IPS DF 6.9 (cell line): Measurements from ENCODE around the gene ZNF665.
"Not testable (repeated sequence)": the region's sequence is repeated elsewhere in the genome, so short reads cannot be mapped to it uniquely, and the experiment has no call there.

Source experiments
- DNase-seq: peaks from one replicate; pipeline ENCODE4 v3.0.0-alpha.2; 2013; ENCODE audit warnings: low read depth, low spot score
- H3K27ac ChIP-seq: one replicate; pipeline ENCODE4 v1.5.1; 2013; ENCODE audit warnings: low read length, control low read depth
- H3K27me3 ChIP-seq: 2 replicates; pipeline ENCODE4 v1.6.1; 2013; ENCODE audit warnings: mild to moderate bottlenecking, low read length; ENCODE audit not compliant: control insufficient read depth, insufficient read depth
- H3K36me3 ChIP-seq: 2 replicates; pipeline ENCODE4 v1.6.1; 2013; ENCODE audit warnings: low read length; ENCODE audit not compliant: control insufficient read depth, insufficient read depth
- H3K4me1 ChIP-seq: 2 replicates; pipeline ENCODE4 v1.6.1; 2013; ENCODE audit warnings: low read length; ENCODE audit not compliant: control insufficient read depth, insufficient read depth
- H3K4me3 ChIP-seq: 2 replicates; pipeline ENCODE4 v1.5.1; 2013; ENCODE audit warnings: mild to moderate bottlenecking, low read length
- H3K9me3 ChIP-seq: 2 replicates; pipeline ENCODE4 v1.6.1; 2013; ENCODE audit warnings: low read length, inconsistent platforms; ENCODE audit not compliant: control insufficient read depth, insufficient read depth
- WGBS: extraction: QIAGEN DNeasy Blood & Tissue Kit; methylation state at CpG from one replicate; pipeline ENCODE4 v1.1.7; 2013; ENCODE audit warnings: mixed read lengths, missing lambda C conversion rate; ENCODE audit not compliant: insufficient read length, insufficient coverage; 5-methylcytosine and 5-hydroxymethylcytosine counted together

The ZNF665 gene

GRCh38 chr19:53192771-53193534, at the start of gene ZNF665:
Gene ZNF665 (minus strand): TSS chr19:53193358. CDS start chr19:53182898, 10,460 bp downstream.
- Histone ChIP-seq H3K27me3 (no peaks in the 10 kb centered on the region), H3K4me1 (no peaks in the 10 kb centered on the region; the same call in 1 of the 2 replicates), H3K36me3 (no peaks in the 10 kb centered on the region), H3K9me3 (no peaks in the 10 kb centered on the region), H3K4me3 (peak within 1 kb of the TSS; percentile 88), H3K27ac (no peak within 1 kb of the TSS)
- no CpG with 5 or more reads among the region's 53 CpGs for WGBS
- peak; percentile 50 for DNase-seq

DNA sequence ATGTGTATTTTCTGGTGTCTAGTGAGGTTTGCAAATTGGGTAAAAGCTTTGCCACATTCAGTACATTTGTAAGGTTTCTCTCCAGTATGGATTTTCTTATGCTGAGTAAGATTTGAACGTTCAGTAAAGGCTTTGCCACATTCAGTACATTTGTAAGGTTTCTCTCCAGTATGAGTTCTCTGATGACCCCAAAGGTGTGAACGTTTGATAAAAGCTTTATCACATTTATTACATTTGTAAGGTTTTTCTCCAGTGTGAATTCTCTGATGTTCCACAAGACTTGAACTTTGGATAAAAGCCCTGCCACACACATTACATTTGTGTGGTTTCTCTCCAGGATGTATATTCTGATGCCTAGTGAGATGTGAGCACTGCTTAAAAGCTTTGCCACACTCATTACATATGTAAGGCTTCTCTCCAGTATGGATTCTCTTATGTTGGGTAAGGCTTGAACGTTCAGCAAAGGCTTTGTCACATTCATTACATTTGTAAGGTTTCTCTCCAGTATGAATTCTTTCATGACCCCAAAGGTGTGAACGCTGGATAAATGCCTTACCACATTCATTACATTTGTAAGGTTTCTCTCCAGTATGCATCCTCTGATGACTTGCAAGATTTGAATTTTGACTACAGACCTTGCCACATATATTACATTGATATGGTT, 44.1 kb upstream of the ZNF665 start:
- H3K36me3 ChIP-seq: peaks cover 13% of the 10 kb centered on the region; the same call in 1 of the 2 replicates
- peaks cover 7% of the 10 kb centered on the region for H3K9me3 ChIP-seq

DNA sequence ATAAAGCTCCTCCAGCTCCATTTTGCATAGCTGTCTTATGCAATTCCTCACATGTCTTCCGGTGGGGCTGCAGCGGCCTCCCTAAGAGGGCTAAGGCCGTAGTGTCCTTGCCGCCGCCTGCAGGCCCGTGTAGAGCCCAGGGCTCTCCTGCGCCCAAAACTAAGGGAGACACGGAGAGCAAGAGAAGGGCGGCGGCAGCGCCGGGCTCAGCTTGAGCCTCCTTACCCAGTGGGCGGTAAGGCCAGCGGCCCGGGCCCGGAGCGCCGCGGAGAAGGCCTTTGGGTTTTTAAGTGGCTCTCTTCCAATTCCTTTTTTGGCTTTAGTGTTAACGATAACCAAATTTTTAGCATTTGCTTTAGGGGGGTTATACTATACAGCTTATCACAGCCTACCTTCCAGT, 31.4 kb upstream of the ZNF665 start:
- Histone ChIP-seq H3K27ac (no peak overlapping the region), H3K27me3 (no peaks in the 10 kb centered on the region), H3K4me1 (no peaks in the 10 kb centered on the region), H3K36me3 (no peaks in the 10 kb centered on the region), H3K9me3 (peaks cover 1% of the 10 kb centered on the region), H3K4me3 (no peak overlapping the region)
- no CpG with 5 or more reads among the region's 20 CpGs for WGBS
- DNase-seq: no peak

More for the DNA sequence above, 44.1 kb upstream of the ZNF665 start:
- H3K27me3 ChIP-seq: no peaks in the 10 kb centered on the region
- no peak for DNase-seq
- no CpG with 5 or more reads among the region's 4 CpGs for WGBS
- no peak overlapping the region for H3K27ac ChIP-seq
- no peaks in the 10 kb centered on the region for H3K4me1 ChIP-seq
- no peak overlapping the region for H3K4me3 ChIP-seq

- not testable (repeated sequence) for H3K27me3 ChIP-seq, DNase-seq, H3K9me3 ChIP-seq, H3K27ac ChIP-seq, H3K4me1 ChIP-seq, H3K36me3 ChIP-seq, H3K4me3 ChIP-seq
- no CpG with 5 or more reads among the region's 28 CpGs for WGBS
Measured at GRCh38 chr19:53222716-53223115, 29.6 kb upstream of the ZNF665 start.

GRCh38 chr19:53212703-53213320, 19.7 kb upstream of the ZNF665 start:
- Histone ChIP-seq H3K27ac (no peak overlapping the region), H3K9me3 (peaks cover 1% of the 10 kb centered on the region; the same call in 1 of the 2 replicates), H3K4me3 (no peak overlapping the region), H3K27me3 (no peaks in the 10 kb centered on the region), H3K36me3 (no peaks in the 10 kb centered on the region), H3K4me1 (no peaks in the 10 kb centered on the region)
- no peak for DNase-seq
- WGBS: no CpG with 5 or more reads among the region's 2 CpGs

DNA sequence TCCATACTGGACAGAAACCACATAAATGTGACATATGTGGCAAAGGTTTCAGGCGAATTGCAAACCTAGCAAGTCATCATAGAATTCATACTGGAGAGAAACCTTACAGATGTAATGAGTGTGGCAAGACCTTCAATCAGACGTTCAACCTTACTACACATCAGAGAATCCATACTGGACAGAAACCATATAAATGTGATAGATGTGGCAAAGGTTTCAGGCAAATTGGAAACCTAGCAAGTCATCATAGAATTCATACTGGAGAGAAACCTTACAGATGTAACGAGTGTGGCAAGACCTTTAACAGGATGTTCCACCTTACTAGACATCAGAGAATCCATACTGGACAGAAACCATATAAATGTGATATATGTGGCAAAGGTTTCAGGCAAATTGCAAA, 18.4 kb upstream of the ZNF665 start:
- not testable (repeated sequence) for H3K27me3 ChIP-seq, DNase-seq, H3K4me1 ChIP-seq, H3K9me3 ChIP-seq, H3K27ac ChIP-seq, H3K36me3 ChIP-seq, H3K4me3 ChIP-seq
- WGBS: no CpG with 5 or more reads among the region's 3 CpGs

DNA sequence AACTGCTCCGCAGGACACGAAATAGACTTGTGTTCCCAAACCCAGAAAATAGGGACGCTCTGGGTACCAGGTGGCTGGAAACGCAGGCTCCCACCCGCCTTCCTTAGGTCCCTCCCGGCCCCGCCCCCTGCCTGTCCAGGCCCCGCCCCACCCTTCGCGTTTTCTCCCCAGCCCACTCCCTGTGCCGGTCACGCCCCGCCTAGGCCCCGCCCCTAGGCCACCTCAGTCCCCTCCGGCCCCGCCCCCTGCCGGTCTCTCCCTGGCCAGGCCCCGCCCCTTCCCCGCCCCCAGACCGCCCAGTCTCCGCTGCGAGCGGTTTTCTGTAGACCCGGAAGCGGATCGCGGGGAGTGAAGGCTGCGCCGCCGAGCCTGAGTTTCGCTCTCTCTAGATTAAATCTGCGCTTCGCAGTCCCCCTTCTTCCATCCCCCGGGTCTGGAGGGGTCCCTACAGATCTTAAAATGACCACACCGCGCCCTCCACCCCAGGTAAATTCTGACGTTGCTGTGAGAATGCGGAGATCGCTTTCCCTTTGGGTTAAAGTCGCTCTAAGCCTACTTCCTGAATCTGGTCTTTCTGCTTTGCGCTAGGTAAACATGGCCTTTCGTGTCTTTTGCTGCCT, 3.7 kb upstream of the ZNF665 start:
- Histone ChIP-seq H3K4me1 (no peaks in the 10 kb centered on the region; the same call in 1 of the 2 replicates), H3K36me3 (no peaks in the 10 kb centered on the region), H3K27ac (no peak overlapping the region), H3K9me3 (no peaks in the 10 kb centered on the region), H3K4me3 (peak overlapping the region; percentile 90; the same call in 1 of the 2 replicates), H3K27me3 (no peaks in the 10 kb centered on the region)
- no CpG with 5 or more reads among the region's 42 CpGs for WGBS
- DNase-seq: peak; percentile 41

- Histone ChIP-seq H3K9me3 (no peaks in the 10 kb centered on the region), H3K4me3 (no peak overlapping the region), H3K27me3 (no peaks in the 10 kb centered on the region), H3K4me1 (no peaks in the 10 kb centered on the region; the same call in 1 of the 2 replicates), H3K36me3 (no peaks in the 10 kb centered on the region), H3K27ac (no peak overlapping the region)
- DNase-seq: peak; percentile 75
- no CpG with 5 or more reads among the region's 3 CpGs for WGBS
Measured at GRCh38 chr19:53195265-53195903, 2.2 kb upstream of the ZNF665 start.

GRCh38 chr19:53193535-53194222, 521 bp upstream of the ZNF665 start:
- Histone ChIP-seq H3K4me1 (no peaks in the 10 kb centered on the region; the same call in 1 of the 2 replicates), H3K4me3 (no peak overlapping the region; the same call in 1 of the 2 replicates), H3K27ac (no peak overlapping the region), H3K27me3 (no peaks in the 10 kb centered on the region), H3K36me3 (no peaks in the 10 kb centered on the region), H3K9me3 (no peaks in the 10 kb centered on the region)
- no CpG with 5 or more reads among the region's 12 CpGs for WGBS
- no peak for DNase-seq
